HepG2 (cell line): Measurements from ENCODE around the gene ABCG4. TPM values are rescaled to one million over a fixed set of nuclear protein-coding genes. Genes with fewer than 3 reads are reported as not detected.

ENCODE experiments used
- GABPB1 ChIP-seq: IDR thresholded peaks from 2 replicates; pipeline ENCODE4 v1.6.1; 2016; ENCODE audit warnings: mild to moderate bottlenecking, missing genetic modification reagents, moderate library complexity, missing compliant biosample characterization
- KDM6A ChIP-seq: IDR thresholded peaks from 2 replicates; pipeline ENCODE4 v1.6.1; 2016; ENCODE audit warnings: low read depth
- KMT2B ChIP-seq: IDR thresholded peaks from 2 replicates; pipeline ENCODE4 v1.6.1; 2016; ENCODE audit warnings: missing genetic modification reagents, missing compliant biosample characterization
- MTA1 ChIP-seq: sonication (generic); formaldehyde crosslinking; IDR thresholded peaks from 2 replicates; pipeline ENCODE4 v1.4.0; 2020; ENCODE audit warnings: missing genetic modification reagents, mild to moderate bottlenecking, borderline replicate concordance
- RORA ChIP-seq: sonication (generic); formaldehyde crosslinking; IDR thresholded peaks from 2 replicates; pipeline ENCODE4 v1.5.0; 2020; ENCODE audit warnings: mild to moderate bottlenecking, missing genetic modification reagents, moderate library complexity
- SMAD9 ChIP-seq: sonication (generic); formaldehyde crosslinking; IDR thresholded peaks from 2 replicates; pipeline ENCODE4 v1.5.1; 2020; ENCODE audit warnings: mild to moderate bottlenecking, missing genetic modification reagents
- ZEB1 ChIP-seq: IDR thresholded peaks from 2 replicates; pipeline ENCODE4 v1.6.1; 2012; ENCODE audit warnings: mild to moderate bottlenecking, low read depth, inconsistent platforms; ENCODE audit not compliant: insufficient replicate concordance
- ZKSCAN8 ChIP-seq: IDR thresholded peaks from 2 replicates; pipeline ENCODE4 v1.6.1; 2016; ENCODE audit warnings: borderline replicate concordance, missing genetic modification reagents, missing compliant biosample characterization
- ZNF564 ChIP-seq: sonication (generic); formaldehyde crosslinking; IDR thresholded peaks from 2 replicates; pipeline ENCODE4 v1.8.1; 2023; ENCODE audit warnings: mild to moderate bottlenecking, missing genetic modification reagents
- ZNF569 ChIP-seq: sonication (generic); formaldehyde crosslinking; IDR thresholded peaks from 2 replicates; pipeline ENCODE4 v1.5.0; 2020; ENCODE audit warnings: mild to moderate bottlenecking, missing genetic modification reagents, moderate library complexity, borderline replicate concordance
- ZNF598 ChIP-seq: sonication (generic); formaldehyde crosslinking; IDR thresholded peaks from 2 replicates; pipeline ENCODE4 v1.5.1; 2020; ENCODE audit warnings: mild to moderate bottlenecking, missing genetic modification reagents, borderline replicate concordance
- ZNF775 ChIP-seq: sonication (generic); formaldehyde crosslinking; IDR thresholded peaks from 2 replicates; pipeline ENCODE4 v1.4.0; 2020; ENCODE audit warnings: missing genetic modification reagents, mild to moderate bottlenecking, moderate library complexity, borderline replicate concordance
- polyA plus RNA-seq, 8 experiments: library from polyadenylated mRNA; depleted of rRNA in 3 of 8; stranded (reverse) in 7 of 8; unstranded in 1 of 8; fragments of >200 nt; fragmentation: Illumina TruSeq in 4 of 8; extraction: Trizol in 4 of 8; gene quantifications; 2 replicates each; pipeline versions ENCODE4 v1.2.1 to v1.2.3, GENCODE V29; 2011 to 2016; ENCODE audit warnings: low read depth in 4 of 8, missing spikeins in 1 of 8, mixed read lengths in 1 of 8; ENCODE audit not compliant: insufficient read depth in 1 of 8
- total RNA-seq, 5 experiments: library from RNA; depleted of rRNA; stranded (reverse); fragments of >200 nt; fragmentation: Illumina TruSeq; extraction: Trizol; gene quantifications; 2 replicates each; pipeline ENCODE4 v1.2.3, GENCODE V29; 2016; ENCODE audit warnings: low read depth in 1 of 5
- TF ChIP-seq, protein P1 (sequence below): sonication (generic); formaldehyde crosslinking; IDR thresholded peaks from 2 replicates; pipeline ENCODE4 v1.8.1; 2023; ENCODE audit warnings: mild to moderate bottlenecking, missing genetic modification reagents
- TF ChIP-seq, protein P2 (sequence below): sonication (generic); formaldehyde crosslinking; IDR thresholded peaks from 2 replicates; pipeline ENCODE4 v1.5.1; 2020; ENCODE audit warnings: mild to moderate bottlenecking, moderate library complexity, missing genetic modification reagents
- TF ChIP-seq, protein P3 (sequence below): IDR thresholded peaks from 2 replicates; pipeline ENCODE4 v1.6.1; 2016; ENCODE audit warnings: missing compliant biosample characterization, missing genetic modification reagents, borderline replicate concordance
- TF ChIP-seq, protein P4 (sequence below): IDR thresholded peaks from 2 replicates; pipeline ENCODE4 v1.6.1; 2016; ENCODE audit warnings: control low read depth
- TF ChIP-seq, protein P5 (sequence below): sonication (generic); formaldehyde crosslinking; IDR thresholded peaks from 2 replicates; pipeline ENCODE4 v1.4.0; 2020; ENCODE audit warnings: missing genetic modification reagents
- TF ChIP-seq, protein P6 (sequence below): sonication (generic); formaldehyde crosslinking; IDR thresholded peaks from 2 replicates; pipeline ENCODE4 v1.9.0; 2022; ENCODE audit warnings: missing genetic modification reagents, mild to moderate bottlenecking, borderline replicate concordance
- TF ChIP-seq, protein P7 (sequence below): IDR thresholded peaks from 2 replicates; pipeline ENCODE4 v1.6.1; 2016; ENCODE audit warnings: mild to moderate bottlenecking, missing biosample characterization, missing genetic modification reagents

ABCG4 gene
- total and polyA plus RNA-seq, 2 of the 13 experiments (the other 11 are each of a cell fraction or from before 2014, with no cell fraction given) = not detected

DNA sequence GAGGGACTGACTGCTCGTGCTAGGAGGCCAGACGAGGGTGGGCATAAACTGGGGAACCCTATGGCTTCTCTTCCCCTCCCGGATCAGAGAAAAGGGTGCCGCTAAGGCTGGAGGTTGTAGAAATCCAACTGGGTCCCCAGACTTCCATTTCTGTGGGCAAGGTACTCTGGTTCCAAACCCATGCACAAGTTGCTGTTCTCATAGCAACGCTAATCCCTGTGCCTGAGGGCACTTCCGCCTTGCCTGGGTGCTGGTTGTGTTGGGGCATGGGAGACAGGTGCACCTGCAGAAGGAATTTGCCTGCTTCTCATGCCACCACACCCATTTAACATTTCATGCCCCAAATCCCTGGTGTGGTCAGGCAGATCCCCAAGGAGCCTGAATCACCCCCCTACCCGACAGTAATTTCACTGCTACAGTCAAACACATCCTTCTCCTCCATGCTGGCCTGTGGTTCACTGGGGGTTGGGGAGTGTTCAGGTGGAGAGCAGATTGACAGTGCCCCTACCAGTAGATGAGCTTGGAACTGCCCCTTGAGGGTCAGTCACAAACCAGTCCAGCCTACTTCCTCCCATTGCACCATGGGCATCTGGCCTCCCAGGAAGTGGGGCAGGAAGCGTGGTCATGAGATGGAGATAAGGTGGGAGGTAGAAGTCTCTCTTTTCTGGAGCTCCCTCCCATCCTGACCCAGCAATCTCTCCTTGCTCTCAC, 40.6 kb upstream of the ABCG4 start (continued):
- TF ChIP-seq, protein P1, sequence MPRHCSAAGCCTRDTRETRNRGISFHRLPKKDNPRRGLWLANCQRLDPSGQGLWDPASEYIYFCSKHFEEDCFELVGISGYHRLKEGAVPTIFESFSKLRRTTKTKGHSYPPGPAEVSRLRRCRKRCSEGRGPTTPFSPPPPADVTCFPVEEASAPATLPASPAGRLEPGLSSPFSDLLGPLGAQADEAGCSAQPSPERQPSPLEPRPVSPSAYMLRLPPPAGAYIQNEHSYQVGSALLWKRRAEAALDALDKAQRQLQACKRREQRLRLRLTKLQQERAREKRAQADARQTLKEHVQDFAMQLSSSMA (CRISPR knock-in tag) = no peak
- TF ChIP-seq ZEB1 = peak; percentile 66
- no peak for TF ChIP-seq RORA (CRISPR knock-in tag)
- TF ChIP-seq, protein P2, sequence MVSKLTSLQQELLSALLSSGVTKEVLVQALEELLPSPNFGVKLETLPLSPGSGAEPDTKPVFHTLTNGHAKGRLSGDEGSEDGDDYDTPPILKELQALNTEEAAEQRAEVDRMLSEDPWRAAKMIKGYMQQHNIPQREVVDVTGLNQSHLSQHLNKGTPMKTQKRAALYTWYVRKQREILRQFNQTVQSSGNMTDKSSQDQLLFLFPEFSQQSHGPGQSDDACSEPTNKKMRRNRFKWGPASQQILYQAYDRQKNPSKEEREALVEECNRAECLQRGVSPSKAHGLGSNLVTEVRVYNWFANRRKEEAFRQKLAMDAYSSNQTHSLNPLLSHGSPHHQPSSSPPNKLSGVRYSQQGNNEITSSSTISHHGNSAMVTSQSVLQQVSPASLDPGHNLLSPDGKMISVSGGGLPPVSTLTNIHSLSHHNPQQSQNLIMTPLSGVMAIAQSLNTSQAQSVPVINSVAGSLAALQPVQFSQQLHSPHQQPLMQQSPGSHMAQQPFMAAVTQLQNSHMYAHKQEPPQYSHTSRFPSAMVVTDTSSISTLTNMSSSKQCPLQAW (CRISPR knock-in tag) = 0 out of 2 replicates have a peak, but pooled peaks have one; percentile 34
- TF ChIP-seq, protein P3, sequence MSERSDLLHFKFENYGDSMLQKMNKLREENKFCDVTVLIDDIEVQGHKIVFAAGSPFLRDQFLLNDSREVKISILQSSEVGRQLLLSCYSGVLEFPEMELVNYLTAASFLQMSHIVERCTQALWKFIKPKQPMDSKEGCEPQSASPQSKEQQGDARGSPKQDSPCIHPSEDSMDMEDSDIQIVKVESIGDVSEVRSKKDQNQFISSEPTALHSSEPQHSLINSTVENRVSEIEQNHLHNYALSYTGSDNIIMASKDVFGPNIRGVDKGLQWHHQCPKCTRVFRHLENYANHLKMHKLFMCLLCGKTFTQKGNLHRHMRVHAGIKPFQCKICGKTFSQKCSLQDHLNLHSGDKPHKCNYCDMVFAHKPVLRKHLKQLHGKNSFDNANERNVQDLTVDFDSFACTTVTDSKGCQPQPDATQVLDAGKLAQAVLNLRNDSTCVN (CRISPR knock-in tag) = 0 out of 2 replicates have a peak, but pooled peaks have one; percentile 6
- peak; percentile 2; the same call in 1 of the 2 replicates for TF ChIP-seq KDM6A (CRISPR knock-in tag)
- TF ChIP-seq, protein P4, sequence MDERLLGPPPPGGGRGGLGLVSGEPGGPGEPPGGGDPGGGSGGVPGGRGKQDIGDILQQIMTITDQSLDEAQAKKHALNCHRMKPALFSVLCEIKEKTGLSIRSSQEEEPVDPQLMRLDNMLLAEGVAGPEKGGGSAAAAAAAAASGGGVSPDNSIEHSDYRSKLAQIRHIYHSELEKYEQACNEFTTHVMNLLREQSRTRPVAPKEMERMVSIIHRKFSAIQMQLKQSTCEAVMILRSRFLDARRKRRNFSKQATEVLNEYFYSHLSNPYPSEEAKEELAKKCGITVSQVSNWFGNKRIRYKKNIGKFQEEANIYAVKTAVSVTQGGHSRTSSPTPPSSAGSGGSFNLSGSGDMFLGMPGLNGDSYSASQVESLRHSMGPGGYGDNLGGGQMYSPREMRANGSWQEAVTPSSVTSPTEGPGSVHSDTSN (CRISPR knock-in tag) = peak; percentile 85
- TF ChIP-seq ZNF564 (CRISPR knock-in tag) = 0 out of 2 replicates have a peak, but pooled peaks have one; percentile 29
- TF ChIP-seq SMAD9 (CRISPR knock-in tag) = no peak
- TF ChIP-seq, protein P5, sequence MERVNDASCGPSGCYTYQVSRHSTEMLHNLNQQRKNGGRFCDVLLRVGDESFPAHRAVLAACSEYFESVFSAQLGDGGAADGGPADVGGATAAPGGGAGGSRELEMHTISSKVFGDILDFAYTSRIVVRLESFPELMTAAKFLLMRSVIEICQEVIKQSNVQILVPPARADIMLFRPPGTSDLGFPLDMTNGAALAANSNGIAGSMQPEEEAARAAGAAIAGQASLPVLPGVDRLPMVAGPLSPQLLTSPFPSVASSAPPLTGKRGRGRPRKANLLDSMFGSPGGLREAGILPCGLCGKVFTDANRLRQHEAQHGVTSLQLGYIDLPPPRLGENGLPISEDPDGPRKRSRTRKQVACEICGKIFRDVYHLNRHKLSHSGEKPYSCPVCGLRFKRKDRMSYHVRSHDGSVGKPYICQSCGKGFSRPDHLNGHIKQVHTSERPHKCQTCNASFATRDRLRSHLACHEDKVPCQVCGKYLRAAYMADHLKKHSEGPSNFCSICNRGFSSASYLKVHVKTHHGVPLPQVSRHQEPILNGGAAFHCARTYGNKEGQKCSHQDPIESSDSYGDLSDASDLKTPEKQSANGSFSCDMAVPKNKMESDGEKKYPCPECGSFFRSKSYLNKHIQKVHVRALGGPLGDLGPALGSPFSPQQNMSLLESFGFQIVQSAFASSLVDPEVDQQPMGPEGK = peak; percentile 0; the same call in 1 of the 2 replicates
- peak; percentile 9; the same call in 1 of the 2 replicates for TF ChIP-seq KMT2B
- TF ChIP-seq, protein P6, sequence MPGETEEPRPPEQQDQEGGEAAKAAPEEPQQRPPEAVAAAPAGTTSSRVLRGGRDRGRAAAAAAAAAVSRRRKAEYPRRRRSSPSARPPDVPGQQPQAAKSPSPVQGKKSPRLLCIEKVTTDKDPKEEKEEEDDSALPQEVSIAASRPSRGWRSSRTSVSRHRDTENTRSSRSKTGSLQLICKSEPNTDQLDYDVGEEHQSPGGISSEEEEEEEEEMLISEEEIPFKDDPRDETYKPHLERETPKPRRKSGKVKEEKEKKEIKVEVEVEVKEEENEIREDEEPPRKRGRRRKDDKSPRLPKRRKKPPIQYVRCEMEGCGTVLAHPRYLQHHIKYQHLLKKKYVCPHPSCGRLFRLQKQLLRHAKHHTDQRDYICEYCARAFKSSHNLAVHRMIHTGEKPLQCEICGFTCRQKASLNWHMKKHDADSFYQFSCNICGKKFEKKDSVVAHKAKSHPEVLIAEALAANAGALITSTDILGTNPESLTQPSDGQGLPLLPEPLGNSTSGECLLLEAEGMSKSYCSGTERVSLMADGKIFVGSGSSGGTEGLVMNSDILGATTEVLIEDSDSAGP = peak; percentile 80
- TF ChIP-seq ZKSCAN8 (CRISPR knock-in tag) = 0 out of 2 replicates have a peak, but pooled peaks have one; percentile 21
- TF ChIP-seq ZNF598 (CRISPR knock-in tag) = 0 out of 2 replicates have a peak, but pooled peaks have one; percentile 39
- TF ChIP-seq GABPB1 = peak; percentile 48; the same call in 1 of the 2 replicates
- TF ChIP-seq MTA1 (CRISPR knock-in tag) = no peak; the same call in 1 of the 2 replicates
- TF ChIP-seq ZNF775 (CRISPR knock-in tag) = no peak
- no peak for TF ChIP-seq ZNF569
- TF ChIP-seq, protein P7, sequence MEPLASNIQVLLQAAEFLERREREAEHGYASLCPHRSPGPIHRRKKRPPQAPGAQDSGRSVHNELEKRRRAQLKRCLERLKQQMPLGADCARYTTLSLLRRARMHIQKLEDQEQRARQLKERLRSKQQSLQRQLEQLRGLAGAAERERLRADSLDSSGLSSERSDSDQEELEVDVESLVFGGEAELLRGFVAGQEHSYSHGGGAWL (CRISPR knock-in tag) = no peak
